Ishikawa (cell line): Measurements from ENCODE around the gene DCHS2.

ENCODE experiments used
- CEBPB ChIP-seq: IDR thresholded peaks from 2 replicates; pipeline ENCODE4 v1.6.1; 2012
- CREB1 ChIP-seq: IDR thresholded peaks from 2 replicates; pipeline ENCODE4 v1.6.1; 2012; ENCODE audit warnings: low read depth
- EGR1 ChIP-seq: IDR thresholded peaks from 2 replicates; pipeline ENCODE4 v1.6.1; 2012
- EP300 ChIP-seq: IDR thresholded peaks from 2 replicates; pipeline ENCODE4 v1.6.1; 2012; ENCODE audit warnings: borderline replicate concordance
- FOXM1 ChIP-seq: IDR thresholded peaks from 2 replicates; pipeline ENCODE4 v1.6.1; 2012; ENCODE audit warnings: low read depth, borderline replicate concordance
- MAX ChIP-seq: IDR thresholded peaks from 2 replicates; pipeline ENCODE4 v1.6.1; 2012
- NFIC ChIP-seq: IDR thresholded peaks from 2 replicates; pipeline ENCODE4 v1.6.1; 2012
- RAD21 ChIP-seq: IDR thresholded peaks from 2 replicates; pipeline ENCODE4 v1.6.1; 2012; ENCODE audit warnings: low read depth
- REST ChIP-seq: IDR thresholded peaks from 2 replicates; pipeline ENCODE4 v1.6.1; 2012; ENCODE audit warnings: low read depth, mild to moderate bottlenecking
- TAF1 ChIP-seq: IDR thresholded peaks from 2 replicates; pipeline ENCODE4 v1.6.1; 2012; ENCODE audit warnings: low read depth, mild to moderate bottlenecking
- TCF12 ChIP-seq: IDR thresholded peaks from 2 replicates; pipeline ENCODE4 v1.6.1; 2012; ENCODE audit warnings: low read depth
- TEAD4 ChIP-seq: IDR thresholded peaks from 2 replicates; pipeline ENCODE4 v1.6.1; 2012
- USF1 ChIP-seq: IDR thresholded peaks from 2 replicates; pipeline ENCODE4 v1.6.1; 2012
- YY1 ChIP-seq: IDR thresholded peaks from 2 replicates; pipeline ENCODE4 v1.6.1; 2012; ENCODE audit warnings: low read depth
- ZBTB7A ChIP-seq: IDR thresholded peaks from 2 replicates; pipeline ENCODE4 v1.6.1; 2012; ENCODE audit warnings: low read depth

Gene DCHS2

GRCh38 chr4:154277172-154277571 lies 214.4 kb downstream of the DCHS2 start:
- TF ChIP-seq ZBTB7A (no peak), RAD21 (peak; percentile 46), TCF12 (no peak)

- TF ChIP-seq CREB1 (no peak), TEAD4 (no peak)
Observed at GRCh38 chr4:154276496-154276895, 215.1 kb downstream of the DCHS2 start.

GRCh38 chr4:154254999-154255398 lies 236.6 kb downstream of the DCHS2 start:
- TF ChIP-seq ZBTB7A = no peak
- no peak for TF ChIP-seq FOXM1
- TF ChIP-seq TCF12 = no peak
- no peak for TF ChIP-seq EP300
- no peak for TF ChIP-seq REST
- no peak for TF ChIP-seq USF1
- TF ChIP-seq MAX = no peak
- no peak for TF ChIP-seq YY1
- no peak for TF ChIP-seq RAD21
- no peak for TF ChIP-seq TAF1
- TF ChIP-seq EGR1 = no peak
- TF ChIP-seq CREB1 = no peak
- TF ChIP-seq NFIC = no peak
- TF ChIP-seq CEBPB = no peak

- TF ChIP-seq REST (no peak), TAF1 (no peak), CREB1 (no peak), CEBPB (no peak), TCF12 (no peak), TEAD4 (no peak)
Observed at GRCh38 chr4:154234576-154234975, 257.0 kb downstream of the DCHS2 start.

GRCh38 chr4:154231806-154232478 lies 259.7 kb downstream of the DCHS2 start:
- no peak for TF ChIP-seq ZBTB7A
- TF ChIP-seq NFIC = no peak
- TF ChIP-seq CEBPB = no peak
- no peak for TF ChIP-seq RAD21
- TF ChIP-seq EP300 = no peak
- TF ChIP-seq REST = no peak
- no peak for TF ChIP-seq TAF1
- TF ChIP-seq FOXM1 = no peak
- no peak for TF ChIP-seq EGR1
- no peak for TF ChIP-seq USF1
- TF ChIP-seq CREB1 = no peak
- TF ChIP-seq TCF12 = no peak
- no peak for TF ChIP-seq TEAD4
- TF ChIP-seq YY1 = no peak
- no peak for TF ChIP-seq MAX
